A673 (cell line): Measurements from ENCODE around the gene PHEX. TPM values are rescaled to one million over a fixed set of nuclear protein-coding genes. Genes with fewer than 3 reads are reported as not detected.

Experiments used
- BruUV-seq: library from RNA; stranded (reverse); fragments of 400-500 nt; replicated peaks from 2 replicates; lab custom pipeline; 2021; lab: Mats Ljungman, UMichigan
- CTCF ChIA-PET: fragments of 300-600 bp; sonication (Branson Sonifier 250); formaldehyde crosslinking; loops from one replicate; lab custom pipeline; 2022; ENCODE audit warnings: antibody characterized with exemption; lab: Charles Lee
- POLR2A ChIA-PET: fragments of 300-600 bp; sonication (Branson Sonifier 250); formaldehyde crosslinking; loops from one replicate; lab custom pipeline; 2022; ENCODE audit warnings: antibody characterized with exemption; ENCODE audit not compliant: low non-redundant PET; lab: Charles Lee
- DNase-seq: peaks from one replicate; pipeline ENCODE4 v3.0.0-alpha.2; 2015; ENCODE audit warnings: low spot score
- H3K27ac ChIP-seq: fragments of 200-600 bp; sonication (generic); 2 replicates; pipeline ENCODE4 v1.5.1; 2016; ENCODE audit warnings: mixed run types, low read depth, mild to moderate bottlenecking, mixed read lengths, antibody characterized with exemption, low read length; ENCODE audit not compliant: poor library complexity, severe bottlenecking
- H3K27me3 ChIP-seq: fragments of 200-600 bp; sonication (generic); replicated peaks from 2 replicates; pipeline ENCODE4 v1.6.1; 2017; ENCODE audit warnings: mixed run types, low read depth, mild to moderate bottlenecking, mixed read lengths, antibody characterized with exemption, low read length; ENCODE audit not compliant: insufficient read depth, poor library complexity
- H3K36me3 ChIP-seq: fragments of 200-600 bp; sonication (generic); 2 replicates; pipeline ENCODE4 v1.6.1; 2016; ENCODE audit warnings: mixed run types, mild to moderate bottlenecking, mixed read lengths, antibody characterized with exemption, low read length; ENCODE audit not compliant: insufficient read depth, poor library complexity, severe bottlenecking
- H3K4me1 ChIP-seq: fragments of 200-600 bp; sonication (generic); 2 replicates; pipeline ENCODE4 v1.6.1; 2017; ENCODE audit warnings: mixed run types, mild to moderate bottlenecking, mixed read lengths, antibody characterized with exemption, low read length; ENCODE audit not compliant: insufficient read depth, poor library complexity, severe bottlenecking
- H3K4me3 ChIP-seq: fragments of 200-600 bp; sonication (generic); 2 replicates; pipeline ENCODE4 v1.5.1; 2016; ENCODE audit warnings: low read depth, mixed run types, mild to moderate bottlenecking, mixed read lengths, low read length; ENCODE audit not compliant: poor library complexity, severe bottlenecking
- H3K9me3 ChIP-seq: fragments of 200-600 bp; sonication (generic); 2 replicates; pipeline ENCODE4 v1.6.1; 2016; ENCODE audit warnings: mixed run types, low read depth, mild to moderate bottlenecking, mixed read lengths, antibody characterized with exemption, low read length; ENCODE audit not compliant: poor library complexity, severe bottlenecking
- EZH2 ChIP-seq: fragments of 200-600 bp; sonication (generic); IDR thresholded peaks from 2 replicates; pipeline ENCODE4 v1.6.1; 2017; ENCODE audit warnings: borderline replicate concordance, low read depth, mild to moderate bottlenecking, mixed read lengths, antibody characterized with exemption, low read length; ENCODE audit not compliant: poor library complexity, severe bottlenecking
- intact Hi-C: fragments of 100-400 bp; cut with micrococcal nuclease; formaldehyde crosslinking; loops from one replicate; pipeline ENCODE4 v1.10.0; 2022; ENCODE audit not compliant: unreplicated experiment
- total RNA-seq: library from RNA; stranded (reverse); gene quantifications from 2 replicates; pipeline ENCODE4 v1.2.3, GENCODE V29; 2021
- TF ChIP-seq, protein P1 (sequence below): fragments of 300-800, 200-600 bp; sonication (generic); conservative IDR thresholded peaks from 2 replicates; pipeline ENCODE4 v1.5.1; 2017; ENCODE audit warnings: low read depth, mild to moderate bottlenecking, antibody characterized with exemption, low read length, moderate library complexity, mixed read lengths

Gene PHEX
- total RNA-seq, 1 experiment from 2014 or later, result 0.43 TPM

DNA sequence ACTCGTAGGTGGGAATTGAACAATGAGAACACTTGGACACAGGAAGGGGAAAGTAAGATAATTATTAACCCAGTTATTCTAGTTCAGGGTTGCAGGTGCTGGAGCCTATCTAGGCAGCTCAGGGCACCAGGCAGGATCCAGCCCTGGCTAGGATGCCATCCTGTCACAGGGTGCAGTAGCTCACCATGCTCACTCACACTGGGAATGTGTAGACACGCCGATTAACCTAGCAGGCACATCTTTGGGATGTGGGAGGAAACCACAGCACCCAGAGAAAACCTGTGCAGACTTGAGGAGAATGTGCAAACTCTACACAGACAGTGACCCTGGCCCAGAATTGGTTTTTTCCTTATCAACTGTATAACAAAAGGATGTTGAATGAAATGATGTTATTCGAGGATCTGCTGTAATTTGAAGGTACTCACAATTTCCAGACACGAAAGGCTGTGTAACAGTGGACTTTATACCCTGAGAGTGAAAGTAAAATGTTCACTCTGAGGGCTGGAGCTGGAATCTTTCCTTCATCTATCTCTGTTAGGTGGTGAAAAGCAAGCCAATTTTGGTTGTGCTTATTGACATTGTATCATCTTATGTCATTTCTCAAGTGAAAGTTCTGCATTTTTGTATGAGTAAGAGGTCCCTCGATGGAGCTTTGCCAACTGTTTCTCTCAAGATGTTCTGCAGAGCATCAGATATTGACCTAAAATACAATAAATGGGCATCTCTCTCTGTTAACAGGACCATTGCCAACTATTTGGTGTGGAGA, 78.8 kb downstream of the PHEX start:
- intact Hi-C loops, result no loop called here
- Histone ChIP-seq H3K36me3 (no peaks in the 10 kb centered on the region), H3K4me3 (no peak overlapping the region), H3K27ac (no peak overlapping the region), H3K27me3 (no peaks in the 10 kb centered on the region), H3K9me3 (no peaks in the 10 kb centered on the region), H3K4me1 (no peaks in the 10 kb centered on the region)
- no peak for DNase-seq
- ChIA-PET CTCF (no interaction called here), POLR2A (no interaction called here)
- BruUV-seq, result no TSS peak
- TF ChIP-seq, protein P1, sequence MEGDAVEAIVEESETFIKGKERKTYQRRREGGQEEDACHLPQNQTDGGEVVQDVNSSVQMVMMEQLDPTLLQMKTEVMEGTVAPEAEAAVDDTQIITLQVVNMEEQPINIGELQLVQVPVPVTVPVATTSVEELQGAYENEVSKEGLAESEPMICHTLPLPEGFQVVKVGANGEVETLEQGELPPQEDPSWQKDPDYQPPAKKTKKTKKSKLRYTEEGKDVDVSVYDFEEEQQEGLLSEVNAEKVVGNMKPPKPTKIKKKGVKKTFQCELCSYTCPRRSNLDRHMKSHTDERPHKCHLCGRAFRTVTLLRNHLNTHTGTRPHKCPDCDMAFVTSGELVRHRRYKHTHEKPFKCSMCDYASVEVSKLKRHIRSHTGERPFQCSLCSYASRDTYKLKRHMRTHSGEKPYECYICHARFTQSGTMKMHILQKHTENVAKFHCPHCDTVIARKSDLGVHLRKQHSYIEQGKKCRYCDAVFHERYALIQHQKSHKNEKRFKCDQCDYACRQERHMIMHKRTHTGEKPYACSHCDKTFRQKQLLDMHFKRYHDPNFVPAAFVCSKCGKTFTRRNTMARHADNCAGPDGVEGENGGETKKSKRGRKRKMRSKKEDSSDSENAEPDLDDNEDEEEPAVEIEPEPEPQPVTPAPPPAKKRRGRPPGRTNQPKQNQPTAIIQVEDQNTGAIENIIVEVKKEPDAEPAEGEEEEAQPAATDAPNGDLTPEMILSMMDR, result no peak

DNA sequence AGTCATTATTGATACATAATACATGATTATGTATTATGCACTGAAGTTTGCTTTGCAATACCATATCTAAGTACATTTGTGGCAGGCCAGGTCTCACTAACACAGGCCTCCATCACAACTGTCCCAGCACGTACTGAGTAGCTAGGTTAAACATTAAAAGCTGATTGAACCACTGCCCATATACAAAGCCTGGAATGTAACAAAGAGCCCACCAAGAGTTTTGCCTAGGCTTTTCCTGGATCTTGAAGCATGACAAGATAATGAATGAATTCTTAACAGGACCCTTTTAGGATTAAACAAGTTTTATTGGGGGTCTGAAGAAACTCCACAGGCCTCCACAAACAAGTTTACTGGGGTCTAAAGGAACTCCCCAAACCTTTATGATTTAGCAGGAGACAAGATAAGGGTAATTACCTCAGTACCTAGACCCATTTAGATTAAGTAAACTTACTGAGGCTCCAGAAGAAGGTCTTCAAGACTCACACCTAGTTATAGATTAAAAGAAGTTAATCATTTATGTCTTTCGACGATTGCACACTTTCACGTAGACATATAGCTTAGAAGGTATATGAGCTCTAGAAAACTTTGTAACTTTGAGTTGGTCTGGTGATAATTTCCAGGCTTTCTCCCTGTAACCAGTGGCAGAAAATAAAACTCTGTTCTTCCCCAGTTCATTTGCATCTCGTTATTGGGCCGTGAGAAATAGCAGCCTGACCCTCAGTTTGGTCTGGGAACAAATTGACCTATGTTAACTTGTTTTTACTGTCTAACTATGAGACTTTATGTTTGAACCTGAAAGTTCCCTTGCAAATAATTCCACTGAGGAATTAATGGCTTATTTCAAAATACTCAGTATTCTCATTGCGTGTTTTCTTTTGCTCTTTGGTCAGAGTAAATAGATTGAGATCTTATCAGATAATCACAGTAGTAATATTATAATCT, 84.8 kb downstream of the PHEX start:
- intact Hi-C loops, result no loop called here
- no TSS peak for BruUV-seq
- TF ChIP-seq EZH2, result no peak
- TF ChIP-seq, protein P1, result no peak
- no peak for DNase-seq
- Histone ChIP-seq H3K4me1 (no peaks in the 10 kb centered on the region), H3K4me3 (no peak overlapping the region), H3K27ac (no peak overlapping the region), H3K27me3 (no peaks in the 10 kb centered on the region), H3K9me3 (no peaks in the 10 kb centered on the region), H3K36me3 (no peaks in the 10 kb centered on the region)
- POLR2A ChIA-PET, result no interaction called here
- CTCF ChIA-PET, result no interaction called here

DNA sequence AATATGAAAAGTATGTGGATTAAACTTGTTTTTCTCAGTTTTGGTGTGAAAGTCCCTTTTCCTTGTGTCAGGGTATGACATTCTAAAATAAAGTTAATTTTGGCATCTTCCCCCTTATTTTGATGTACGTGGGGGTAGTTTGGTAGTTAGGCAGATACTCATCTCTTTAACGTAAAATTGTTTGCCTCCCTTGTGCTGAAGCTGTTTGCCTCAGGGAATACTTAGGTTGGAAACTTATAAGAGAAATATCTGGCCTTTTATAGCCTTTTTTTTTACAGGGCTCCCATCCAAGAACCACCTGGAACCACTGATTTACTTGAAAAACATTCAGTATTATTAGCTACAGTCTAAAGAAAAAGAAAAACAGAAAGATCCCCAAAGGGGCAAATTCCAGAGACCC, 85.5 kb downstream of the PHEX start:
- no peaks in the 10 kb centered on the region for H3K9me3 ChIP-seq
- ChIA-PET POLR2A (no interaction called here), CTCF (no interaction called here)
- H3K27ac ChIP-seq, result no peak overlapping the region
- intact Hi-C loops, result no loop called here
- H3K4me3 ChIP-seq, result no peak overlapping the region
- no TSS peak for BruUV-seq
- no peaks in the 10 kb centered on the region for H3K36me3 ChIP-seq
- TF ChIP-seq, protein P1, result no peak
- no peak for TF ChIP-seq EZH2
- H3K27me3 ChIP-seq, result no peaks in the 10 kb centered on the region
- DNase-seq, result no peak
- no peaks in the 10 kb centered on the region for H3K4me1 ChIP-seq
